ENCODE data around the gene ZNF470.

Gene ZNF470

GRCh38 chr19:56603829-56604228 is 36.6 kb downstream of the ZNF470 start:
- Histone ChIP-seq H3K27ac (ENCODE audit: poor library complexity, severe bottlenecking) (no peak overlapping the region), H3K4me3 (ENCODE audit: severe bottlenecking) (no peak overlapping the region), H3K36me3 (ENCODE audit: low read depth) (peaks cover 15% of the 10 kb centered on the region), H3K9me3 (ENCODE audit: severe bottlenecking) (peaks cover 8% of the 10 kb centered on the region), H3K27me3 (ENCODE audit: insufficient read depth, poor library complexity, severe bottlenecking) (no peaks in the 10 kb centered on the region), H3K4me1 (ENCODE audit: insufficient read depth, poor library complexity, severe bottlenecking) (no peaks in the 10 kb centered on the region)
- ATAC-seq (ENCODE audit: low read depth) (no peak), DNase-seq (ENCODE audit: low spot score) (no peak)
- TF ChIP-seq CTCF (IDR thresholded peaks at IDR 0.05; ENCODE audit: poor library complexity, severe bottlenecking), result no peak

GRCh38 chr19:56608274-56608964 is 41.2 kb downstream of the ZNF470 start:
- ATAC-seq (ENCODE audit: low read depth) (no peak), DNase-seq (ENCODE audit: low spot score) (no peak)
- no peak overlapping the region for H3K4me3 ChIP-seq (ENCODE audit: severe bottlenecking)
- TF ChIP-seq CTCF (IDR thresholded peaks at IDR 0.05; ENCODE audit: poor library complexity, severe bottlenecking), result no peak
- H3K27ac ChIP-seq (ENCODE audit: poor library complexity, severe bottlenecking), result no peak overlapping the region
- no peaks in the 10 kb centered on the region for H3K4me1 ChIP-seq (ENCODE audit: insufficient read depth, poor library complexity, severe bottlenecking)
- H3K36me3 ChIP-seq (ENCODE audit: low read depth), result peaks cover under 1% of the 10 kb centered on the region; the same call in 1 of the 2 replicates
- peaks cover 8% of the 10 kb centered on the region for H3K9me3 ChIP-seq (ENCODE audit: severe bottlenecking)
- H3K27me3 ChIP-seq (ENCODE audit: insufficient read depth, poor library complexity, severe bottlenecking), result no peaks in the 10 kb centered on the region

GRCh38 chr19:56611288-56611687 is 44.0 kb downstream of the ZNF470 start:
- no peaks in the 10 kb centered on the region for H3K27me3 ChIP-seq (ENCODE audit: insufficient read depth, poor library complexity, severe bottlenecking)
- ATAC-seq (ENCODE audit: low read depth) (no peak), DNase-seq (ENCODE audit: low spot score) (no peak)
- no peaks in the 10 kb centered on the region for H3K36me3 ChIP-seq (ENCODE audit: low read depth)
- H3K4me1 ChIP-seq (ENCODE audit: insufficient read depth, poor library complexity, severe bottlenecking), result no peaks in the 10 kb centered on the region
- H3K4me3 ChIP-seq (ENCODE audit: severe bottlenecking), result no peak overlapping the region
- H3K27ac ChIP-seq (ENCODE audit: poor library complexity, severe bottlenecking), result no peak overlapping the region
- H3K9me3 ChIP-seq (ENCODE audit: severe bottlenecking), result peaks cover 5% of the 10 kb centered on the region
- TF ChIP-seq CTCF (IDR thresholded peaks at IDR 0.05; ENCODE audit: poor library complexity, severe bottlenecking), result no peak

GRCh38 chr19:56612737-56613136 is 45.5 kb downstream of the ZNF470 start:
- Histone ChIP-seq H3K4me1 (ENCODE audit: insufficient read depth, poor library complexity, severe bottlenecking) (no peaks in the 10 kb centered on the region), H3K4me3 (ENCODE audit: severe bottlenecking) (no peak overlapping the region), H3K27me3 (ENCODE audit: insufficient read depth, poor library complexity, severe bottlenecking) (no peaks in the 10 kb centered on the region), H3K27ac (ENCODE audit: poor library complexity, severe bottlenecking) (no peak overlapping the region), H3K36me3 (ENCODE audit: low read depth) (no peaks in the 10 kb centered on the region), H3K9me3 (ENCODE audit: severe bottlenecking) (peaks cover 5% of the 10 kb centered on the region)
- no peak for DNase-seq (ENCODE audit: low spot score)
- ATAC-seq (ENCODE audit: low read depth), result no peak
- no peak for TF ChIP-seq CTCF (IDR thresholded peaks at IDR 0.05; ENCODE audit: poor library complexity, severe bottlenecking)

GRCh38 chr19:56613639-56614038 is 46.4 kb downstream of the ZNF470 start:
- Histone ChIP-seq H3K4me1 (ENCODE audit: insufficient read depth, poor library complexity, severe bottlenecking) (no peaks in the 10 kb centered on the region), H3K27ac (ENCODE audit: poor library complexity, severe bottlenecking) (no peak overlapping the region), H3K4me3 (ENCODE audit: severe bottlenecking) (no peak overlapping the region), H3K27me3 (ENCODE audit: insufficient read depth, poor library complexity, severe bottlenecking) (no peaks in the 10 kb centered on the region), H3K9me3 (ENCODE audit: severe bottlenecking) (peaks cover 5% of the 10 kb centered on the region), H3K36me3 (ENCODE audit: low read depth) (no peaks in the 10 kb centered on the region)
- no peak for DNase-seq (ENCODE audit: low spot score)
- ATAC-seq (ENCODE audit: low read depth), result no peak
- TF ChIP-seq CTCF (IDR thresholded peaks at IDR 0.05; ENCODE audit: poor library complexity, severe bottlenecking), result no peak
